GM21825 (cell line): ENCODE results near the gene PIP4K2A.
A peak's percentile ranks its signal among the peaks of the same experiment; 100 is the strongest.

Experiments
- ATAC-seq: cut with Tn5 transposase; IDR thresholded peaks from one replicate; pipeline ENCODE4 v1.9.1; 2021; ENCODE audit warnings: mild to moderate bottlenecking, moderate library complexity; ENCODE audit not compliant: unreplicated experiment

Gene PIP4K2A

DNA sequence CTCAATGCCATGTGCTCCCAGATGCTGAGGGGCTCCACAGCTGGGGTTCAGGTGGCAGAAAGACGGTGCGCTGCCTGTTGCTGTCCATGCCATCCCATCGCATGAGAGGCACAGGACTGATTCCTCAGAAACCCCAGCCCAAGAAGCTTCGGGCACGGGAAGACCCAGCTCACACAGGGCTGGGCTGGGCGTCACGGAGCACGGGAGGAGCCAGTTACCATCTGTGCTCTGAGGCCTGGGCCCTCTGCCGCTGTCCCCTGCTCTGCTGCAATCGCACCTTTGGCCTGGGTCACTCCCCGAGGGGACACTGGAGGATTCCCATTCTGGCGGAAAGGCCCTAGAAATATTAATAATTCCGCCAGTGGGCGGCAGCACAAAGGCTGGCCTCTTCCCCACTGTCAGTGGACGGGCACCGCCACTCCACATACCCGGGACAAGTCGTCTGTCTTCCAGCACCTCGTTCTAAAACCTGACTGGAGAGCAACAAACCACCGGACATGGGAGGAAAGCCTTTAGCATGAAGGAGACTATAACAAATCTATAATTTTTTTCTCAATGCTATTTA lies 92.1 kb downstream of the PIP4K2A start:
- ATAC-seq: no peak

DNA sequence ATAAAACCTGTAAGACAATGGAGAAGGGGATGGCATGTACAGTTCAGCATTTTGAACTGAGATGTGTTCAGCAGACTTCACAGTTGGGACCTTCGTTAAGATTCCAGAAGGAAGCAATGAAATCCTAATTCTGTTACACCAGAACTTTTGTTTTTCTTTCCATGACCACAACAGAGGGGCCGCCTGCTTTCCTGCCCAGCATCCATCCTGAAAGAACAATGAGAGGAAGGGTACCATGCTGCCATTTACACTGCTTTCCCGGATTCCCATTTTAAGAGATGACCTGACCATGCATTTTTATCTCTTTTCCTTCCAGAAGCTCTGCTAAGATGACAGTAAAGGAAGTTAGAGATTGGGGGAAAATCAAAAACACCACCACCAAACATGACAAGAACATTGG lies 92.7 kb downstream of the PIP4K2A start:
- no peak for ATAC-seq

DNA sequence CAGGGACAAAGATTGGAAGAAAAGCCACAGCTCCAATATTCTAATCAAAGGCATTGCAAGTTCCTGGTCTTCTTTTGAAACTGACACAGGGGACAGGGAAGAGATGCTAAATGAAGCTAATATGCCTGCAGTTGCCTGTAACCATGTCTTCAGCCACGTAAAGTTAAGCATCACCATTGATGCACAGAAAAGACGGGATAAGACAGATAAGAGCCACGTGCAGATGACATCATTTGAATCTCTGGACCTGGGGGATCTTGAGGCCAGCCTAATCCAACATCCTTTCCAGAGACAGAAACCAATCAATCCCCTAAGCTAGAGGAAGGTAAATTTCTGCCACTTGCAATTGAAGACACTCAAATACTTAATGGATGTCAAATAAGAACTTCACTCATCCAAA lies 93.4 kb downstream of the PIP4K2A start:
- ATAC-seq: no peak

DNA sequence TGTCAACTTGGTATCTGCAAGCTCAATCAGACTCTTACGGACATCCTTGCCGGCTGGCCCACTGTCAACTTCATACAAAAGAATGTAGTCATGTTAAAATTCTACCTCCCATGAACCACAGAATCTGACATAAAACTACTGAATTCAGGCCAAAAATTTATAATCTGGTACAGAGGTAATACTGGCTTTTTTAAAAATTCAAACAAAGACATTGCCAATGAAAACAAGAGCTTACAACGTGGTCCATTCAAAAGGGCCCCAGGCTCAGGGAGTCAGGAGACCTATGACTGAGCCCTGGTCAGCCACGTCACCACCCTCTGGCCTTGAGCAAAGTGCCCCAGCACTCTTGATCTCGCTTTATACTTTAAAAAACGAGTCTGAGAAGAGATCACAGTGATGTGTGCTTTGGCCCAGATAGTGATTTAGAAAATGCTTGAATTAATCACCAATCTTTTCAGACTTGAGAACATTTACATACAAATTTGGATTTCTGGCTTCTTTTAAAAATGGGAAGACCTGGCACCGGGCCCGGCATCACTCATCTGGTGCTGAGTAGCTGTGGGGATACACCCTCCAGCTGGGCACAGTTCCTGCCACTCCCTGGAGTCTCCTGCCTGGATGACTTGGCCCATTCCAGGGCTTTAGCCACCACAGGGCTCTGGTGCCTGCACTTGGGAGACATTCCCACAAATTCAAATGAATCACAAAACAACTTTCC lies 94.1 kb downstream of the PIP4K2A start:
- ATAC-seq: no peak

DNA sequence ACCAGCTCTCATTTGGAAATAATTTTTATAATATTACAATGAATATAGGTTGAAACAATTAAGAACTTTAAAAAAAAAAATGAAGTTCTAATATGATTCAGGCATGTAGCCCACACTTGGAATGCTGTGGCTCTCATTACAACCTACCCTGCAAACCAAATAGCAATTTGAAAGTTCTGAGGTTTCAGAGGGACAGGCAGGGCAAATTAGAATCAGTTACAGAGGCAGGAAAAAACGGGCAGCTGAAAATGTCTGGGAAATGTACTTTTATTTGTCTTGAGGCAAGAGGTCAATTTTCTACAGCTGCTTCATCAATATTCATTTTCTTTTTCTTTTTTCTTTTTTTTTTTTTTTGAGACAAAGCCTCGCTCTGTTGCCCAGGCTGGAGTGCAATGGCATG lies 95.3 kb downstream of the PIP4K2A start:
- no peak for ATAC-seq

GRCh38 chr10:22618078-22618785 lies 96.1 kb downstream of the PIP4K2A start:
- no peak for ATAC-seq

DNA sequence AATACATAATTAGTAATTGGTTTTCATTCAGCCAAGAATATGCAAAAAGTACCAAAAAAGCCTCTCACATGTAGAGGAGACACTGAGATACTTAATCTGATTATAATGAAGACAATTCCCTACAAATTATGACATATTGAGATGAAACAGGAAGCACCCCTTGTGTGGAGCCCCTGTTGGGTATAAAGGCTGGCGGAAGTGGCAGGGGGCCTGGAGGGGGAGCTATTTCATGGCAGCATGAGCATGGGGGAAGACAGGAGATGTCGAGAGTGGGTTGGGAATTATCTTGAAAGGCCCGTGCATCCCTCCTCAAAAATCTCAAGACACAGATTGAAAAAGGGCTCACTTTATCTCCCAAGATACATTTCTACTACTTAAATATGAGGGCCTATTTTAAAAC lies 96.9 kb downstream of the PIP4K2A start:
- no peak for ATAC-seq

- no peak for ATAC-seq
These were observed 97.3 kb downstream of the PIP4K2A start for GRCh38 chr10:22617051-22617450.

- peak; percentile 63 for ATAC-seq
These were observed 98.4 kb downstream of the PIP4K2A start for GRCh38 chr10:22615819-22616499.

GRCh38 chr10:22615101-22615500 lies 99.3 kb downstream of the PIP4K2A start:
- ATAC-seq: no peak

DNA sequence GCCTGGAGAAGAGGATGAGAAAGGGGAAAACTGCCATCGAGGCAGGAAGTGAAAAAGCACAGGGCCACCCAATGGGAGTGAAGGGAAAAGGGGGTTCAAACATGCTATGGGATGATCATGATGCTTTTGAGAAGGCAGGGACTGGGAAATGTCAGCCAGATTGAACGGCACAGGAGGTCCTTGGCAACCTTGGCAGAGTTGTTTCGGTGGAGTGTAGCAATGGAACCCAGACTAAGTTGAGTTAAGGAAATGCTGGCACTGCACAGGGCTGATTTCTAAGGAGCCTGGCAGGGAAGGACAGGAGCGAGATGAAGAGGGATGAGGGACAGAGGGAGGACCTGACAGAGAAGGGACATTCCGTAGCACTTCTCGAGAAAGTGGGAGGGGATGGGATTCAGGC lies 101.4 kb downstream of the PIP4K2A start:
- ATAC-seq: no peak

DNA sequence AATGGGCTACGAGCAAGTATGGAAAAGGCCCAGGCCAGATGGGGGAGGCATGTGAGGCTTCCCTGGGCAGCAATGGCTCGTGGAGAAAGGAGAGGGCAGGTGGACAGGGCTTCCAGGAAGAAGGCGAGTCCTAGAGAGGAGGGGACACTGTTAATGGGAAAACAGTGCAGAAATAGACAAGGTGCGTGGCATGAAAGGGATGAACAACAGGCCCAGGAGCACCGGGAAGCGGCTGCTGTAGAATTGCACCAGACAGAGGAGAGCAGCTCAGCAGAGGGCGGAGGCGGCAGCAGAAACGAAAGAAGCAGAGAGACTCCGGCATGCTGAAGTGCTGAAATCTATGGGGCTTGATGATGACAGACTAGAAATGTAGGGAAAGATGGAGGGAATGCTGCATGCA lies 102.1 kb downstream of the PIP4K2A start:
- ATAC-seq: no peak

GRCh38 chr10:22611425-22612115 lies 102.8 kb downstream of the PIP4K2A start:
- peak; percentile 46 for ATAC-seq

GRCh38 chr10:22610610-22611009 lies 103.8 kb downstream of the PIP4K2A start:
- no peak for ATAC-seq

GRCh38 chr10:22609719-22610465 lies 104.5 kb downstream of the PIP4K2A start:
- no peak for ATAC-seq

DNA sequence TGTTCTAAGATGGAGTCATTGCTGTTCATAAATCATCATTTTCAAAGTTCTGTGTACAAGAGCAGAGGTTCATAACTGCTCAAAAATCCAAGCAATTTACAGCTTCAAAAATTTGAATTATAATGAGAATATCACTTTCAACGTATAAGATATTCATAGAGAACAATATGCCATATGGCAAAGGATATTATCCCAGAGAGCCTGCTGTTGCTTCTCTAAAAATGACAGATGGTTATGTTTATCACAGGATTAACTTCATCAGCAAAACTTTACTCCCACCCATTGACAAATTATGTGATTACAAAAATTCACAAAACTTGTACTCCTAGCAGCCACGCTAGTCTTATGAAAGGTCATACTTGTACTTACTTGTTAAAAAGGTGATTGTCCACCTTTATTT lies 105.1 kb downstream of the PIP4K2A start:
- no peak for ATAC-seq

GRCh38 chr10:22607261-22607660 lies 107.1 kb downstream of the PIP4K2A start:
- ATAC-seq: no peak

DNA sequence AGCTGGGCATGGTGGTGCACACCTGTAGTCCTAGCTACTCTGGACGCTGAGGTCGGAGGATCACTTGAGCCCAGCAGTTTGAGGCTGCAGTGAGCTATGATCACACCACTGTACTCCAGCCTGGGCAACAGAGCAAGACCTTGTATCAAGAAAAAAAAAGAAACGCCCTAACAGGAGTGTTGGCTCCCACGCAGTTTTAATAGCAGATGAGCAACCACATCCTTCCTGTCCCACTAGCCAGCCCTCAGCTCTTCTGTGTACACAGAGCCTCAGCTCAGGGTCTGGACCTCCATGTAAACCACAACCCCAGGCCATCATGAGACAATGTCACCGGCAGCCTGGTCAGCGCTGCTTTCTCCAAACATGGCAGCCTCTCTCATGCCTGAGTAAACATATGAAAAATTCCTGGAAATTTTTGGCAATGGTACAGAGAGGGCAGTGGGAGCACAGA lies 108.2 kb downstream of the PIP4K2A start:
- peak; percentile 88 for ATAC-seq

DNA sequence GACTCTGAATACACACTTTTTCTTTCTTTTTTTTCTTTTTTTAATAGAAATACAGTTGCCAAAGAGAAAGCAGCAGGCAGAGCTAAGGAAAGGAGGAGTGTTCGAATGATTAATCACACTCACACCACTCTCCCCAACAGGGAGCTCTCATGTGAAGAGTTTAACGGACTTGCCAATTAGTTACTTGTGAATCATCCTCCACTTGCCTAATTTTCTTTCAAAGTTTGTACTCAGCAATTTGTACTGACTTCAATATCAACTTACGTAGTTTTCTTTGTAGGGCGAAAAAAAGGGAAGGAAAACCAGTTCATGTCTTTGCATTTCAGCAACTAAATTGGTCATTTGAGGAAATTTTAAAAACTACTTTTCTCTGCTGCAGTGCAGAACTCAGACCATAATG lies 109.2 kb downstream of the PIP4K2A start:
- ATAC-seq: peak; percentile 30
